B cell (primary cell): ENCODE results near the gene DNAH12. TPM values are rescaled to one million over a fixed set of nuclear protein-coding genes. Genes with fewer than 3 reads are reported as not detected.

Experiments used
- ATAC-seq: fragments of 200-7000 bp; cut with Tn5 transposase; one replicate; pipeline ENCODE4 v1.10.0; 2021; ENCODE audit warnings: low read depth, mild to moderate bottlenecking, moderate number of reproducible peaks, moderate library complexity
- CTCF ChIA-PET: fragments of 350-600 bp; sonication (Branson Sonifier 250); formaldehyde crosslinking; loops from one replicate; lab custom pipeline; 2021; ENCODE audit warnings: antibody characterized with exemption, inconsistent platforms; lab: Charles Lee
- POLR2A ChIA-PET: fragments of 350-600 bp; sonication (Branson Sonifier 250); formaldehyde crosslinking; loops from one replicate; lab custom pipeline; 2021; ENCODE audit warnings: antibody characterized with exemption; lab: Charles Lee
- DNase-seq: peaks from one replicate; pipeline ENCODE4 v3.0.0; 2013
- H2AFZ ChIP-seq: 2 replicates; pipeline ENCODE4 v1.6.1; 2012; ENCODE audit warnings: mild to moderate bottlenecking, low read depth, low read length; ENCODE audit not compliant: insufficient read depth, poor library complexity, severe bottlenecking
- H3K27ac ChIP-seq, 2 donors: 1 replicate in 1 of 2; 2 replicates in 1 of 2; pipeline ENCODE4 v1.5.1; 2012 to 2013; ENCODE audit warnings: low read length in 2 of 2, mild to moderate bottlenecking in 2 of 2, moderate library complexity in 1 of 2
- H3K27me3 ChIP-seq, 4 experiments: fragments of 200-600 bp in 1 of 4; sonication (generic) in 1 of 4; replicated peaks in 1 of 4; 1 replicate in 2 of 4; 2 replicates in 2 of 4; pipeline versions ENCODE4 v1.6.1 to v1.7.0; 2013 to 2016; ENCODE audit warnings: low read length in 3 of 4, mild to moderate bottlenecking in 2 of 4, mixed read lengths in 1 of 4, moderate library complexity in 1 of 4; ENCODE audit not compliant: insufficient read depth in 4 of 4, control insufficient read depth in 3 of 4; ENCODE audit errors: control extremely low read depth in 1 of 4
- H3K36me3 ChIP-seq, 2 experiments: replicated peaks in 1 of 2; 1 replicate in 1 of 2; 2 replicates in 1 of 2; pipeline versions ENCODE4 v1.6.1 to v1.7.1; 2013; ENCODE audit warnings: low read length in 1 of 2; ENCODE audit not compliant: insufficient read depth in 2 of 2, control insufficient read depth in 1 of 2; ENCODE audit errors: control extremely low read depth in 1 of 2, extremely low read depth in 1 of 2
- H3K4me1 ChIP-seq, 2 donors: fragments of 200-600 bp in 1 of 2; sonication (generic) in 1 of 2; 1 replicate in 1 of 2; 2 replicates in 1 of 2; pipeline versions ENCODE4 v1.5.1 to v1.6.1; 2013 to 2017; ENCODE audit warnings: low read length in 2 of 2; ENCODE audit not compliant: control insufficient read depth in 2 of 2, insufficient read depth in 2 of 2
- H3K4me2 ChIP-seq: replicated peaks from 2 replicates; pipeline ENCODE3; 2012; ENCODE audit warnings: mild to moderate bottlenecking, low read depth, low read length; ENCODE audit not compliant: poor library complexity, severe bottlenecking
- H3K4me3 ChIP-seq, 5 experiments: fragments of 200-600 bp in 1 of 5; sonication (generic) in 1 of 5; 1 replicate in 3 of 5; 2 replicates in 2 of 5; pipeline versions ENCODE4 v1.5.1 to v1.7.0; 2011 to 2016; ENCODE audit warnings: low read length in 4 of 5, mild to moderate bottlenecking in 4 of 5, low read depth in 2 of 5, control low read depth in 1 of 5, moderate library complexity in 1 of 5; ENCODE audit not compliant: insufficient read depth in 1 of 5; ENCODE audit errors: control extremely low read depth in 1 of 5, extremely low read depth in 1 of 5
- H3K79me2 ChIP-seq: fragments of 200-600 bp; sonication (generic); one replicate; pipeline ENCODE4 v1.6.0; 2016; ENCODE audit warnings: low read length; ENCODE audit not compliant: control insufficient read depth, insufficient read depth
- H3K9ac ChIP-seq: fragments of 200-600 bp; sonication (generic); 2 replicates; pipeline ENCODE4 v1.6.1; 2017; ENCODE audit warnings: mild to moderate bottlenecking, low read length, moderate library complexity
- H3K9me3 ChIP-seq, 3 donors: one replicate each; pipeline versions ENCODE4 v1.6.1 to v1.7.1; 2013; ENCODE audit warnings: low read length in 2 of 3; ENCODE audit not compliant: control insufficient read depth in 2 of 3, insufficient read depth in 1 of 3; ENCODE audit errors: control extremely low read depth in 1 of 3
- H4K20me1 ChIP-seq: 2 replicates; pipeline ENCODE4 v1.6.0; 2012; ENCODE audit warnings: mild to moderate bottlenecking, low read length; ENCODE audit not compliant: insufficient read depth, control insufficient read depth, poor library complexity, severe bottlenecking
- H3K27ac Mint-ChIP-seq: one replicate; pipeline ENCODE4 v1.8.0; 2021; ENCODE audit warnings: mixed read lengths
- H3K27me3 Mint-ChIP-seq: one replicate; pipeline ENCODE4 v1.8.0; 2021; ENCODE audit warnings: mixed read lengths
- H3K4me1 Mint-ChIP-seq: one replicate; pipeline ENCODE4 v1.8.0; 2021; ENCODE audit warnings: mixed read lengths
- H3K4me3 Mint-ChIP-seq: one replicate; pipeline ENCODE4 v1.8.0; 2021; ENCODE audit warnings: mixed read lengths
- H3K9me3 Mint-ChIP-seq: one replicate; pipeline ENCODE4 v1.8.0; 2022; ENCODE audit warnings: mixed read lengths; ENCODE audit not compliant: insufficient read depth
- EZH2 ChIP-seq: IDR thresholded peaks from 2 replicates; pipeline ENCODE4 v1.6.1; 2012; ENCODE audit warnings: borderline replicate concordance, low read depth, mild to moderate bottlenecking, moderate library complexity, low read length; ENCODE audit not compliant: insufficient read depth, poor library complexity, severe bottlenecking
- WGBS: methylation state at CpG from one replicate; pipeline ENCODE4 v1.1.5; 2013; ENCODE audit warnings: missing lambda C conversion rate; ENCODE audit not compliant: insufficient coverage; 5-methylcytosine and 5-hydroxymethylcytosine counted together
- intact Hi-C: fragments of 100-400 bp; cut with micrococcal nuclease; formaldehyde crosslinking; loops from one replicate; pipeline ENCODE4 v1.10.0; 2022
- polyA plus RNA-seq: library from polyadenylated mRNA; depleted of rRNA; stranded (reverse); fragments of >200 nt; gene quantifications from 2 replicates; pipeline ENCODE4 v1.2.3, GENCODE V29; 2012
- total RNA-seq, 2 donors: library from RNA; stranded (reverse); fragments of 120-200 nt in 1 of 2; gene quantifications; 1 replicate in 1 of 2; 2 replicates in 1 of 2; pipeline versions ENCODE4 v1.2.3 to v1.2.4, GENCODE V29; 2013 to 2022
- TF ChIP-seq, protein P1 (sequence below): fragments of 200-600 bp; IDR thresholded peaks from one replicate; pipeline ENCODE4 v1.8.0; 2022; ENCODE audit warnings: antibody characterized with exemption, mild to moderate bottlenecking

DNAH12 gene
- total and polyA plus RNA-seq, 2 donors (not counting 1 experiment from before 2014, with no cell fraction given) = 0.09 to 0.17 TPM

GRCh38 chr3:57464801-57465200 lies 79.3 kb downstream of the DNAH12 start:
- no peak for ATAC-seq
- Histone ChIP-seq H3K4me3 (no peak overlapping the region), H3K4me2 (no peak overlapping the region), H3K9ac (no peak overlapping the region), H2AFZ (no peak overlapping the region), H3K27ac (no peak overlapping the region), H3K36me3 (no peaks in the 10 kb centered on the region), H3K9me3 (no peaks in the 10 kb centered on the region), H3K79me2 (no peaks in the 10 kb centered on the region), H3K4me1 (no peaks in the 10 kb centered on the region), H4K20me1 (no peaks in the 10 kb centered on the region), H3K27me3 (no peaks in the 10 kb centered on the region)
- intact Hi-C loops = no loop called here
- POLR2A ChIA-PET = no interaction called here
- 93% methylated on average over 2 of the region's 4 CpGs for WGBS
- Mint-ChIP-seq H3K9me3 (no peaks in the 10 kb centered on the region), H3K27ac (no peak overlapping the region), H3K27me3 (peaks cover 13% of the 10 kb centered on the region), H3K4me3 (no peak overlapping the region), H3K4me1 (no peaks in the 10 kb centered on the region)
- no peak for DNase-seq
- CTCF ChIA-PET = no interaction called here
- TF ChIP-seq EZH2 = no peak
- TF ChIP-seq, protein P1, sequence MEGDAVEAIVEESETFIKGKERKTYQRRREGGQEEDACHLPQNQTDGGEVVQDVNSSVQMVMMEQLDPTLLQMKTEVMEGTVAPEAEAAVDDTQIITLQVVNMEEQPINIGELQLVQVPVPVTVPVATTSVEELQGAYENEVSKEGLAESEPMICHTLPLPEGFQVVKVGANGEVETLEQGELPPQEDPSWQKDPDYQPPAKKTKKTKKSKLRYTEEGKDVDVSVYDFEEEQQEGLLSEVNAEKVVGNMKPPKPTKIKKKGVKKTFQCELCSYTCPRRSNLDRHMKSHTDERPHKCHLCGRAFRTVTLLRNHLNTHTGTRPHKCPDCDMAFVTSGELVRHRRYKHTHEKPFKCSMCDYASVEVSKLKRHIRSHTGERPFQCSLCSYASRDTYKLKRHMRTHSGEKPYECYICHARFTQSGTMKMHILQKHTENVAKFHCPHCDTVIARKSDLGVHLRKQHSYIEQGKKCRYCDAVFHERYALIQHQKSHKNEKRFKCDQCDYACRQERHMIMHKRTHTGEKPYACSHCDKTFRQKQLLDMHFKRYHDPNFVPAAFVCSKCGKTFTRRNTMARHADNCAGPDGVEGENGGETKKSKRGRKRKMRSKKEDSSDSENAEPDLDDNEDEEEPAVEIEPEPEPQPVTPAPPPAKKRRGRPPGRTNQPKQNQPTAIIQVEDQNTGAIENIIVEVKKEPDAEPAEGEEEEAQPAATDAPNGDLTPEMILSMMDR = no peak

GRCh38 chr3:57464011-57464410 lies 80.1 kb downstream of the DNAH12 start:
- Histone ChIP-seq H3K79me2 (no peaks in the 10 kb centered on the region), H3K4me3 (no peak overlapping the region), H3K9me3 (no peaks in the 10 kb centered on the region), H3K36me3 (no peaks in the 10 kb centered on the region), H3K4me2 (no peak overlapping the region), H4K20me1 (no peaks in the 10 kb centered on the region), H2AFZ (no peak overlapping the region), H3K4me1 (no peaks in the 10 kb centered on the region), H3K27me3 (no peaks in the 10 kb centered on the region), H3K9ac (no peak overlapping the region), H3K27ac (no peak overlapping the region)
- DNase-seq = no peak
- H3K27me3 Mint-ChIP-seq = peaks cover 13% of the 10 kb centered on the region
- ChIA-PET CTCF (no interaction called here), POLR2A (no interaction called here)
- TF ChIP-seq, protein P1 = no peak
- no peak for TF ChIP-seq EZH2
- intact Hi-C loops = no loop called here
- no peaks in the 10 kb centered on the region for H3K4me1 Mint-ChIP-seq
- WGBS = 90% methylated on average over 3 of the region's 3 CpGs
- H3K9me3 Mint-ChIP-seq = no peaks in the 10 kb centered on the region
- H3K4me3 Mint-ChIP-seq = no peak overlapping the region
- no peak overlapping the region for H3K27ac Mint-ChIP-seq
- no peak for ATAC-seq
